ENCODE data around the gene RNF40. TPM values are rescaled to one million over a fixed set of nuclear protein-coding genes. Genes with fewer than 3 reads are reported as not detected.
"Not testable (repeated sequence)": the region's sequence is repeated elsewhere in the genome, so short reads cannot be mapped to it uniquely, and the experiment has no call there.

Gene RNF40
- total RNA-seq, 1 experiment from 2014 or later: 94.0 TPM

DNA sequence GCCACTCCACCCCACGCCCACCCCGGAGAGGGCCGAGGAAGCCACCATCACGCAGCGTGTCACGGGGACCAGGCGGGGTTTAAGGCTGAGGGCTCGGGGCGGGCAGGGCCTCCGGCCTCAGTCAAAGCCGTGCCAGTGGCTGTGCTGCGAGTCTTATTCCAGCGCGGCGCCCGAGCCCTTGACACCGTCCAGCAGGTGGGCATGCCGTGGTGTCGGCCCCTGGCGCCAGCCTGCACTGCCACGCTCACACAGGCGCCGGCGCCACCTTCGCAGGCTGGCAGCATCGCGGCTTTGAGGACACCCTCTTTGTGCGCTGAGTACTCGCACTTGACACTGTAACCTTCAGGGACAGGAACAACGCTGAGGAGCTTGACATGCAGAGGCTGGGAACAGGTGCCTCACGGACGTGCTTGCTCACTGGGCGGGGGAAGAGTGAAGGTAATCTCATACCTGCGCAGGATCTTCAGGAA, 58.9 kb downstream of the RNF40 start:
- H3K9me3 Mint-ChIP-seq (ENCODE audit: unreplicated experiment): no peaks in the 10 kb centered on the region
- Histone ChIP-seq H3K4me3 (ENCODE audit: low read depth, low read length) (no peak overlapping the region), H3K9me3 (no peaks in the 10 kb centered on the region), H3K27me3 (replicated peaks; ENCODE audit: control insufficient read depth, insufficient read depth, low read length) (no peaks in the 10 kb centered on the region), H3K36me3 (ENCODE audit: control insufficient read depth, insufficient read depth, low read length) (no peaks in the 10 kb centered on the region), H3K4me1 (no peaks in the 10 kb centered on the region)
- TF ChIP-seq, protein P1, sequence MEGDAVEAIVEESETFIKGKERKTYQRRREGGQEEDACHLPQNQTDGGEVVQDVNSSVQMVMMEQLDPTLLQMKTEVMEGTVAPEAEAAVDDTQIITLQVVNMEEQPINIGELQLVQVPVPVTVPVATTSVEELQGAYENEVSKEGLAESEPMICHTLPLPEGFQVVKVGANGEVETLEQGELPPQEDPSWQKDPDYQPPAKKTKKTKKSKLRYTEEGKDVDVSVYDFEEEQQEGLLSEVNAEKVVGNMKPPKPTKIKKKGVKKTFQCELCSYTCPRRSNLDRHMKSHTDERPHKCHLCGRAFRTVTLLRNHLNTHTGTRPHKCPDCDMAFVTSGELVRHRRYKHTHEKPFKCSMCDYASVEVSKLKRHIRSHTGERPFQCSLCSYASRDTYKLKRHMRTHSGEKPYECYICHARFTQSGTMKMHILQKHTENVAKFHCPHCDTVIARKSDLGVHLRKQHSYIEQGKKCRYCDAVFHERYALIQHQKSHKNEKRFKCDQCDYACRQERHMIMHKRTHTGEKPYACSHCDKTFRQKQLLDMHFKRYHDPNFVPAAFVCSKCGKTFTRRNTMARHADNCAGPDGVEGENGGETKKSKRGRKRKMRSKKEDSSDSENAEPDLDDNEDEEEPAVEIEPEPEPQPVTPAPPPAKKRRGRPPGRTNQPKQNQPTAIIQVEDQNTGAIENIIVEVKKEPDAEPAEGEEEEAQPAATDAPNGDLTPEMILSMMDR (IDR thresholded peaks at IDR 0.05; ENCODE audit: insufficient read depth in 1 of 2, low read depth in 1 of 2, low read length in 1 of 2, severe bottlenecking in 1 of 2, unreplicated experiment in 1 of 2): no peak
- H3K4me3 Mint-ChIP-seq (ENCODE audit: unreplicated experiment): no peak overlapping the region
- CTCF ChIA-PET: no interaction called here
- H3K27me3 Mint-ChIP-seq (ENCODE audit: insufficient read depth, unreplicated experiment): no peaks in the 10 kb centered on the region
- no peak overlapping the region for H3K27ac Mint-ChIP-seq (ENCODE audit: unreplicated experiment)
- H3K4me1 Mint-ChIP-seq (ENCODE audit: low read depth, unreplicated experiment): no peaks in the 10 kb centered on the region
- no peaks in the 10 kb centered on the region for H3K36me3 Mint-ChIP-seq (ENCODE audit: insufficient read depth, unreplicated experiment)
- intact Hi-C loops (cut with micrococcal nuclease; ENCODE audit: unreplicated experiment): no loop called here
- no TSS peak for BruUV-seq (replicated peaks)
- POLR2A ChIA-PET: no interaction called here
- no peak for DNase-seq

DNA sequence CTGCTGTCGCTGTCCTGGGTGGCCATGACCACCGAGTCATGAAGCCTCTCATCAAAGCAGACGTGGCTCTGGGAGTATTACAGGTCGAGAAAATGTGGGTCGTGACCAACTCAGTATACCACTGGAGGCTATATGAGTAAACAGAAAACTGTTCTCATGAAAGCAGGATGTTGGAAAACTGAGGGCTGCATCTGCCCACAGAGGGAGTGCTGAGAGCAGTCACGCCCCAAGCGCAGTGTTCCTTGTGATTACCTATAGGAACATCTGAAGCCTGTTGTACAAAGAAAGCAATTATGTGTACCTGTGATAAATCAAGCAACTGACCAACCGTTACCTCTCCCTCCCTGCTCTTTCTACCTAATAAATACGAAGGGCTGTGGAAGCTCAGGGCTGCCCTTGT, 59.3 kb downstream of the RNF40 start:
- H3K4me1 Mint-ChIP-seq (ENCODE audit: low read depth, unreplicated experiment); H3K27me3 ChIP-seq (replicated peaks; ENCODE audit: control insufficient read depth, insufficient read depth, low read length); POLR2A ChIA-PET; H3K9me3 ChIP-seq; CTCF ChIA-PET; H3K36me3 ChIP-seq (ENCODE audit: control insufficient read depth, insufficient read depth, low read length); H3K4me3 Mint-ChIP-seq (ENCODE audit: unreplicated experiment); DNase-seq; H3K4me1 ChIP-seq; H3K36me3 Mint-ChIP-seq (ENCODE audit: insufficient read depth, unreplicated experiment); H3K9me3 Mint-ChIP-seq (ENCODE audit: unreplicated experiment); intact Hi-C loops (cut with micrococcal nuclease; ENCODE audit: unreplicated experiment); H3K27ac Mint-ChIP-seq (ENCODE audit: unreplicated experiment); BruUV-seq (replicated peaks); H3K4me3 ChIP-seq (ENCODE audit: low read depth, low read length); H3K27me3 Mint-ChIP-seq (ENCODE audit: insufficient read depth, unreplicated experiment): not testable (repeated sequence)

DNA sequence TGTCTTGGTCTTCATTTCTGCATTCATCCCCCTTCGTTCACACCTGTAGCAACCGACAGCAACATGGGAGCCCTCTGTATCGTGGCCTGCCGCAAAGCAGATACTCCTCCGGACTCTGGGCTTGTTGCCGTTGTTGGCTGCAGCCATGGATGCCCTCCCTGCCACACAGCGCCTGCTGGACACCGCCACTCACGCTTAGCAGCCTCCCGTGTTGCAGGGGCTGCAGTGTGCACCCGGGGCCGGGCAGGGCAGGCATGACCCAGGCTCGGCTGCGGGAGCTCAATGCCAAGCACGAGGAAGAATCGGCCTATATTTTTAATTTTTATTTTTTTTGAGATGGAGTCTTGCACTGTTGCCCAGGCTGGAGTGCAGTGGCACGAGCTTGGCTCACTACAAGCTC, 59.8 kb downstream of the RNF40 start:
- intact Hi-C loops (cut with micrococcal nuclease; ENCODE audit: unreplicated experiment): no loop called here
- Histone ChIP-seq H3K36me3 (ENCODE audit: control insufficient read depth, insufficient read depth, low read length) (no peaks in the 10 kb centered on the region), H3K9me3 (no peaks in the 10 kb centered on the region), H3K27me3 (replicated peaks; ENCODE audit: control insufficient read depth, insufficient read depth, low read length) (no peaks in the 10 kb centered on the region), H3K4me1 (no peaks in the 10 kb centered on the region), H3K4me3 (ENCODE audit: low read depth, low read length) (no peak overlapping the region)
- DNase-seq: no peak
- Mint-ChIP-seq H3K4me1 (ENCODE audit: low read depth, unreplicated experiment) (no peaks in the 10 kb centered on the region), H3K27ac (ENCODE audit: unreplicated experiment) (no peak overlapping the region), H3K27me3 (ENCODE audit: insufficient read depth, unreplicated experiment) (no peaks in the 10 kb centered on the region), H3K4me3 (ENCODE audit: unreplicated experiment) (no peak overlapping the region), H3K36me3 (ENCODE audit: insufficient read depth, unreplicated experiment) (no peaks in the 10 kb centered on the region), H3K9me3 (ENCODE audit: unreplicated experiment) (no peaks in the 10 kb centered on the region)
- ChIA-PET POLR2A (no interaction called here), CTCF (no interaction called here)
- TF ChIP-seq, protein P1 (IDR thresholded peaks at IDR 0.05; ENCODE audit: insufficient read depth in 1 of 2, low read depth in 1 of 2, low read length in 1 of 2, severe bottlenecking in 1 of 2, unreplicated experiment in 1 of 2): no peak
- BruUV-seq (replicated peaks): no TSS peak

Other genes with a start within 250 kb of the RNF40 start
- 30.3 and 30.6 TPM in 2 replicates for gene ZNF768, start 235.8 kb upstream of the RNF40 start, total RNA-seq (2022)
- gene ZNF747, start 227.5 kb upstream of the RNF40 start, total RNA-seq (2022): 6.9 and 8.1 TPM in 2 replicates
- 8.5 and 10.9 TPM in 2 replicates for gene ZNF764, start 203.9 kb upstream of the RNF40 start, total RNA-seq (2022)
- 6.2 and 10.0 TPM in 2 replicates for gene ZNF688, start 190.6 kb upstream of the RNF40 start, total RNA-seq (2022)
- gene ZNF785, start 176.6 kb upstream of the RNF40 start, total RNA-seq (2022): 13.5 and 13.6 TPM in 2 replicates
- gene ZNF689, start 151.9 kb upstream of the RNF40 start, total RNA-seq (2022): 11.4 and 11.7 TPM in 2 replicates
- gene PRR14, start 111.4 kb upstream of the RNF40 start, total RNA-seq (2022): 26.3 and 28.2 TPM in 2 replicates
- gene FBRS, start 103.9 kb upstream of the RNF40 start, total RNA-seq (2022): 46.1 and 47.9 TPM in 2 replicates
- 56.1 and 57.4 TPM in 2 replicates for gene SRCAP, start 63.2 kb upstream of the RNF40 start, total RNA-seq (2022)
- 40.8 and 48.6 TPM in 2 replicates for gene PHKG2, start 13.9 kb upstream of the RNF40 start, total RNA-seq (2022)
- gene CFAP119, start 260 bp upstream of the RNF40 start, total RNA-seq (2022): 4.0 and 4.5 TPM in 2 replicates
- gene ZNF629, start 24.9 kb downstream of the RNF40 start, total RNA-seq (2022): 18.9 and 20.6 TPM in 2 replicates
- gene BCL7C, start 131.8 kb downstream of the RNF40 start, total RNA-seq (2022): 15.1 and 17.7 TPM in 2 replicates
- gene CTF1, start 134.3 kb downstream of the RNF40 start, total RNA-seq (2022): 1.8 and 2.4 TPM in 2 replicates
- 20.2 and 23.4 TPM in 2 replicates for gene FBXL19, start 161.2 kb downstream of the RNF40 start, total RNA-seq (2022)
- 4.7 TPM in 2 replicates for gene ORAI3, start 186.7 kb downstream of the RNF40 start, total RNA-seq (2022)
- gene SETD1A, start 195.4 kb downstream of the RNF40 start, total RNA-seq (2022): 21.5 and 26.3 TPM in 2 replicates
- gene HSD3B7, start 222.9 kb downstream of the RNF40 start, total RNA-seq (2022): 1.3 and 2.4 TPM in 2 replicates
- 0.46 and 0.77 TPM in 2 replicates for gene STX1B, start 248.3 kb downstream of the RNF40 start, total RNA-seq (2022)